ENCODE results near the gene IFIT1B.
A peak's percentile ranks its signal among the peaks of the same experiment; 100 is the strongest.
"Not testable (repeated sequence)": the region's sequence is repeated elsewhere in the genome, so short reads cannot be mapped to it uniquely, and the experiment has no call there.

Gene IFIT1B

GRCh38 chr10:89384474-89385340 lies 6.9 kb downstream of the IFIT1B start:
- no peak for DNase-seq (ENCODE audit: low read depth)

DNA sequence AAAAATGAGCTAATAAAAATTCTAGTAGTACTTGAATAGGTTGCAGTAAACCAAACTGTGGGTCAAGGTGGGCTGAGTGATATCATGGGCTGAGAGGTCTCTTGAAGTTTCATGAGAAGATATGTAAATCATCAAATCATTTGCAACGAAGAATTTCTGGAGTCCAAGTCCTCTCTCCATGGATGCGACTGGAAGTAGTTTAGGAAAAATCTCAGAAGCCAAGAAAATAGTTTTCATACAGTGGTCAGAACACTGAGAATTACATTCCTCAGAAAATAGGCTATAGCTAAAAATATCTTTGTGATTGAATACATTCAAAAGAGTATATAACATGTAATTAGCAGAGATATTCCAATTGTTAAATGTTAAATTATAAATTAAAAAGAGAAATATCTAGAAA lies 10.9 kb downstream of the IFIT1B start:
- no peak for DNase-seq (ENCODE audit: low read depth)

GRCh38 chr10:89389254-89389653 lies 11.4 kb downstream of the IFIT1B start:
- DNase-seq (ENCODE audit: low read depth) = no peak

- DNase-seq (ENCODE audit: low read depth) = no peak
Measured at GRCh38 chr10:89390476-89391225, 12.8 kb downstream of the IFIT1B start.

DNA sequence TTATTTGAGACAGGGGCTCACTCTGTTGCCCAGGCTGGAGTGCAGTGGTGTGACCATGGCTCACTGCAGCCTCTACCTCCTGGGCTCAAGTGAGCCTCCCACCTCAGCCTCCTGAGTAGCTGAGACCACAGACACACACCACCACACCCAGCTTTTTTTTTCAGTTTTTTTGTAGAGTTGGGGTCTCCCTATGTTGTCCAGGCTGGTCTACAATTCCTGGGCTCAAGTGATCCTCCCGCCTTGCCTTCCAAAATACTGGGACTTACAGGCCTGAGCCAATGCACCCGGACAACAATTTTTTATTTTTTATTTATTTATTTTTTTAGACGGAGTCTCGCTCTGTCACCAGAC lies 13.3 kb downstream of the IFIT1B start:
- DNase-seq (ENCODE audit: low read depth) = not testable (repeated sequence)

DNA sequence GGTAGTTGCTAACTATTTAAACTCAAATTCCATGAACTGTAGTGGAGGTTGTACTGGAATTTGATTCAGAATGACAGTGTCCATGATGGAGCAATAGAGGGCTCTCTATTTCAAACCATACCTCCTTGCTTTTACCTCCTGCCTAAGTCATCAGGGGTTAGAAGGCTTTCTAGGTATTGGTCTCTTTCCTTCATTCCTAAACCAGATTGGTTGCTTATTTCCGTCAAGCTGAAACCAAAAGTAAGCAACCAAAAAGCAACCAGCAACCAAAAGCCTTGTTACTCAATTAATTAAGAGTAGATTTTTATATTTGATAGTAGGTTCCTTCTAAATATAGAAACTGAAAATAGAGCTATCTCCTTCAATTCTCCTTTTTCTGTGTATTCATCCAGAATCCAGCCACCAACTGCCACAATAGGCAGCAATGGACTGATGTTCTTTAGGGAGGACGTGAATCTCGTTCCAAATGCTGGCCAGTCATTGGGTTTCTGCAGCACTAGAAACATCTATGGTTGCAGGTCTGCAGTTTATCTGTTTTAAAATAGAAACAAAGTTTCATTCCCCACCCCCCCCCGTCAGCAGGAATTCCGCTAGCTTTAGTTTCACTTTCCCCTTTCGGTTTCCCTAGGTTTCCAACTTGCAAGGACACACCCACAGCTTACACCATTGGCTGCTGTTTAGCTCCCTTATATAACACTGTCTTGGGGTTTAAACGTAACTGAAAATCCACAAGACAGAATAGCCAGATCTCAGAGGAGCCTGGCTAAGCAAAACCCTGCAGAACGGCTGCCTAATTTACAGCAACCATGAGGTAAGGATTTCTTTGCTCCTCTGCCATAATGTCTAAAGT lies 14.3 kb downstream of the IFIT1B start, which contains the start of gene IFIT1:
Gene IFIT1, plus strand, starts transcription at position 717 of the 850 bp plus-strand sequence. Its CDS starts 90 bp downstream, at position 807.
- peak; percentile 95 for DNase-seq (ENCODE audit: low read depth)

DNA sequence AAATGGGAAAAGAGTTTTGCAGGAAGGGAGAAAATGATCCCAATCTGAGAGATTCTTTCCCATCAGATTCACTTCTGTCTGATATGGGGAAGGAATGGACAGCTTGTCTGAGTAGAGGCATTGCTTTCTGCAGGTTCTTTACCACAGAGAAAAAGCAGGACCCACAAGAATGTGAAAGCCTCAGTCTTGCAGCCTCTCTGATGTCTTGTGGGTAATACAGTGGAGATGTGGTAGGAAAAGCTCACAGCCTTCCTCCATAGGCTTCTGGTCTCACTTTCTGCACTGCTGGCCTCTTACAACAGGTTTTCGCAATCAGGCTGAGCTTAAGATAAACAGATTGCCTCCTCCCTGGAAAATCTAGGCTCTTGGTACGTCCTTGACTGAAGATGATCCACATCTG lies 15.1 kb downstream of the IFIT1B start:
- peak; percentile 71 for DNase-seq (ENCODE audit: low read depth)

DNA sequence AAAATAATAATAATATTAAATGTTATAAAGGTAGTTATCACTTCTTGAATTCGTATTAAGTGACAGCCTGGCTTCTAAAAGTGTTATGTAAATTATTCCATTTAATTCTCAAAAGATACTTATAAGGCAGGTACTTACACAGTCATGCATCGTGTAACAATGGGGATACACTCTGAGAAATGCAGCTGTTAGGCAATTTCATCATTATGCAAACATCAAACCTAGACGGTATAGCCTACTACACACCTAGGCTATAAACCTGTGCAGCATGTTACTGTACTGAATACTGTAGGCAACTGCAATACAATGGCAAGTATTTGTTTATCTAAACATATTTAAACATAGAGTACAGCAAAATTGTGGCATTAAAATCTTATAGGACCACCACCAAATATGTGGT lies 16.0 kb downstream of the IFIT1B start:
- DNase-seq (ENCODE audit: low read depth) = no peak

DNA sequence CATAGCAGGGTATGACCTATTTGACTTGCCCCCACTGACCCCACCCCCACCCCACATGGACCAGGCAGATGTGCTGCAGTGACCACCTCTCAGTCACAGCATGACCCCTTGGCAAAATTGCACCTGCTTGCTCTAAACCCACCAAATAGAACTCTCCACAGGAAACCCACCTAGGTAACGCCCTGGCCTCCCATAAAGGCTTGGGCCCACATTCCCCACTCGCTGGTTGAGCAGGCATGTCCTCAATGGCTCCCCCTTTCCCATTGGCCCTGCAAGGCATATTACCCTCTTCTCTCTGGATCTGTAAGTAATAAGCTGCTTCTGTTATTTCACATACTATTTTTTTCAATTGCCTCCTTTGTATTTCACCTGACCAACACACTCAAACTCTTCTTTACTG lies 17.3 kb downstream of the IFIT1B start:
- no peak for DNase-seq (ENCODE audit: low read depth)

DNA sequence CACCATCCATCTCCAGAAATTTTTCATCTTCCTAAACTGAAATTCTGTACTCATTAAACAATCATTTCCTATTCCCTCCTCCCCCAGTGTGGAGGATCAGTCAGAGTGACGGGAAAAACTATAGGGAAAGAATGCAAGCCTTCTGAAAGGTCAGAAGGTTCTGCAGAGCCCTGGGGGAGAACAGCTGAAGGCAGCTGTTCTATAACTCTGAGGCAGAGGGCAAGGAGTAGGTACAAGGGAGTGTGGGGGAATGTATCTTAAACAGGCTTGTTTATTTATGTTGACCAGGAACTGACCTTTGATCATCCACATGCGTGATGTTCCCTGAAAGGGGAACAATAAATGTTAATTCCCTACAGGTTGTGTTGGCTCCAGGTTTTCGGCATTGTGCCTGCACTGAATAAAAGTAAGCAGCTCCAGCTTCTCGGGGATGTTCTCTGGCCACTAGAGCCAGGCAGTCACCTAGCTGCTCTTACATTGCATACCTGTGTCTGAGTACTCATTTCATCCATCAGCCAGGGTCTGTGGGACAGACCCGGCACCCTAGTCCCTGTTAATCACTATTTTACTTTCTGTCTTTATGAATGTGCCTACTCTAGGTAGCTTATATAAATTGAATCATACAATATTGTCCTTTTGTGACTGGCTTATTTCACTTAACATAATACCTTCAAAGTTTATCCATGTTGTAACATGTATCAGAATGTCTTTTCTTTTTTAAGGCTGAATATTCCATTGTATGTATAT lies 20.3 kb downstream of the IFIT1B start:
- DNase-seq (ENCODE audit: low read depth) = no peak

GRCh38 chr10:89399956-89400355 lies 22.1 kb downstream of the IFIT1B start:
- DNase-seq (ENCODE audit: low read depth) = no peak

GRCh38 chr10:89403043-89403442 lies 25.2 kb downstream of the IFIT1B start:
- no peak for DNase-seq (ENCODE audit: low read depth)

GRCh38 chr10:89404104-89405047 lies 26.5 kb downstream of the IFIT1B start:
- DNase-seq (ENCODE audit: low read depth) = no peak

DNA sequence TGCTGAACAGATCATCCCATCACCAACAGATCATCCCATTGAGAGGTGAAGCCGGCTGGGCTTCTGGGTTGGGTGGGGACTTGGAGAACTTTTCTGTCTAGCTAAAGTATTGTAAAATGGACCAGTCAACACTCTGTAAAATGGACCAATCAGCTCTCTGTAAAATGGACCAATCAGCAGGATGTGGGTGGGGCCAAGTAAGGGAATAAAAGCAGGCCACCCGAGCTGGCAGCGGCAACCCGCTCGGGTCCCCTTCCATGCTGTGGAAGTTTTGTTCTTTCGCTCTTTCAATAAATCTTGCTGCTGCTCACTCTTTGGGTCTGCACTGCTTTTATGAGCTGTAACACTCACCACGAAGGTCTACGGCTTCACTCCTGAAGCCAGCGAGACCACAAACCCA lies 28.3 kb downstream of the IFIT1B start:
- not testable (repeated sequence) for DNase-seq (ENCODE audit: low read depth)

GRCh38 chr10:89407792-89408191 lies 29.9 kb downstream of the IFIT1B start:
- not testable (repeated sequence) for DNase-seq (ENCODE audit: low read depth)

GRCh38 chr10:89409282-89409681 lies 31.4 kb downstream of the IFIT1B start:
- DNase-seq (ENCODE audit: low read depth) = not testable (repeated sequence)

GRCh38 chr10:89410551-89410950 lies 32.7 kb downstream of the IFIT1B start:
- not testable (repeated sequence) for DNase-seq (ENCODE audit: low read depth)

DNA sequence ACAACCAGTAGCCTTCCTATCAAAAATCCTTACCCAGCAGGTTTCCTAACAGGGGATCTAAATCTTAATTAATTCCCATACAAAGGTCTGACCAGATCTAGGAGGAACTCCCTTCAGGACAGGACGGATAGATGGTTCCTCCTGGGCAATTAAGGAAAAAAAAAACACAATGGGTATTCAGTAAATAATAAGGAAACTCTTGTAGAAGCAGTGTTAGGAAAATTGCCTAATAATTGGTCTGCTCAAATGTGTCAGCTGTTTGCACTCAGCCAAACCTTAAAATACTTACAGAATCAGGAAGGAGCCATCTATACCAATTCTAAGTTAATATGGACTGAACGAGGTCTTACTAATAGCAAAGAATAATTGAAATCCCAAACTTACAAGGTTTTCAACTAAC lies 33.3 kb downstream of the IFIT1B start:
- DNase-seq (ENCODE audit: low read depth) = not testable (repeated sequence)

DNA sequence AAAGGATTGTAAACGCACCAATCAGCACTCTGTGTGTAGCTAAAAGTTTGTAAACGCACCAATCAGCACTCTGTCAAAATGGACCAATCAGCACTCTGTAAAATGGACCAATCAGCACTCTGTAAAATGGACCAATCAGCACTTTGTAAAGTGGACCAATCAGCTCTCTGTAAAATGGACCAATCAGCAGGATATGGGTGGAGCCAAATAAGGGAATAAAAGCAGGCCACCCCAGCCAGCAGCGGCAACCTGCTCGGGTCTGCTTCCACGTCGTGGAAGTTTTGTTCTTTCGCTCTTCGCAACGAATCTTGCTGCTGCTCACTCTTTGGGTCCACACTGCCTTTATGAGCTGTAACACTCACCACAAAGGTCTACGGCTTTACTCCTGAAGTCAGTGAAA lies 34.4 kb downstream of the IFIT1B start:
- not testable (repeated sequence) for DNase-seq (ENCODE audit: low read depth)

GRCh38 chr10:89413398-89413912 lies 35.6 kb downstream of the IFIT1B start:
- no peak for DNase-seq (ENCODE audit: low read depth)
